SH-SY5Y (cell line): Measurements from ENCODE around the gene LGALS16.

ENCODE experiments used
- GATA2 ChIP-seq: IDR thresholded peaks from 2 replicates; pipeline ENCODE4 v1.6.1; 2011; ENCODE audit warnings: mild to moderate bottlenecking, low read depth, low read length
- GATA3 ChIP-seq: IDR thresholded peaks from 2 replicates; pipeline ENCODE4 v1.6.1; 2011; ENCODE audit warnings: low read depth, mild to moderate bottlenecking, low read length, moderate library complexity

DNA sequence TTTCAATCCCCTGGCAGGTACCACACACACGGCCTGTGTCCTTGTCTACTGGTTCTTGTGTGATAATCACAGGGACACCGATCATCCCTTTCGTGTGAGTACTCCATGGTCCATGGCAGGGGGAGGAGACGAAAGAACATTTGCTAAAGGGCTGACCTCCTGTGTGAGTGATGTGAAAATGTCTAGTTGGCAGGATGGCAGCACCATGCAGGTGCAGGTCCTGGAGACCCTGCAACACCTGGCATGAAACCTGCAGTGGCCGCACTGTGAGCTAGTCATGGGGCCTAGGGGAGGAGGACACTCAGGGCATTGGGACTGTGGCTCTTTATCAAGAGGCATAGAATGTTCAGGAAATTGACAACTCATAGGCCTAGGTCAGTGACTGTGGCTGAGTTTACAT, 25.7 kb downstream of the LGALS16 start:
- no peak for TF ChIP-seq GATA2
- TF ChIP-seq GATA3: no peak
